WI38 (cell line): ENCODE data around the gene DIPK1B.
"Not testable (repeated sequence)": the region's sequence is repeated elsewhere in the genome, so short reads cannot be mapped to it uniquely, and the experiment has no call there.

Experiments
- H3K4me3 ChIP-seq: 2 replicates; pipeline ENCODE4 v1.5.1; 2011; ENCODE audit warnings: low read depth, mild to moderate bottlenecking, control low read depth, low read length
- TF ChIP-seq, protein P1 (sequence below): IDR thresholded peaks from 2 replicates; pipeline ENCODE4 v1.5.1; 2012; ENCODE audit warnings: low read depth, mild to moderate bottlenecking, control low read depth, low read length

The DIPK1B gene

DNA sequence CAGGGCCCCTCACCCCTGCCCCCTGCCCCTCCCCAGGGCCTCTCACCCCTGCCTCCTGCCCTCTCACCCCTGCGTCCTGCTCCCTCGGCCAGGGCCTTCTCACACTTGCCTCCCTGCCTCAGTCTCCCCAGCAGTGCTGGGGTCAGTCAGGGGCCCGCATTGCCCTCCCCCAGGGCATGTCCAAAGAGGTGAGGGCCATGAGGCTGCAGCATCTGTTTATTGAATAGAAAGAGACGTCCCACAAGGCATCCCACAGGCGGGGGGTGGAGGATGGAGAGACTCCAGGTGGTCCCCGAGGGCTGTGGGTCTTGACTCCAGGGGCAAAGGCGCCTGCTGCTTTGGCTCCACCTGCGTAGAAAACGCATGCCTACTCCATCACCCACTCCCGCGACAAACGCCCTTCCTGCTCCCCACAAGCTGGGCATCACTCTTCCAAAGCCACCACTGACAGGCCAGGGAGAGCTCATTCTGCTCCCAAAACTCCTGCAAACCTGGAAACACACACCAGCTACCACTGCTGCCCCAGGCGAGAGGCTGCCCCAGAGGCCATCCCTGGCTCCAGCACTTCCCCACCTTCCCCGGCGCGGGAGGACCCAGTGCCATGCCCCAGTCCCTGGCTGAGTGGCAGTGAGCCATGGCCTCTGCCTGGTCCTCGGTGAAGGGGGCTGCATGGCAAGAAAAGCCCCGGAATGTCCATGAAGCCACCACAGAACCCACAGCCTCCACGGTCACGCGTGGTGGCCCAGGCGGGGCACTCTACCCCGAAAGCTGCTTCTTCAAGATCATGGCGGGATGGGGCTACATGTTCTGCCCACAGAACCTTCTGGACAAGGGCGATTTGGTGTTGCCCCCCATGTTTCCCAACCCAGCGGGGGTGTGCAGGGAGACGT lies 47.3 kb downstream of the DIPK1B start:
- no peak overlapping the region for H3K4me3 ChIP-seq
- TF ChIP-seq, protein P1, sequence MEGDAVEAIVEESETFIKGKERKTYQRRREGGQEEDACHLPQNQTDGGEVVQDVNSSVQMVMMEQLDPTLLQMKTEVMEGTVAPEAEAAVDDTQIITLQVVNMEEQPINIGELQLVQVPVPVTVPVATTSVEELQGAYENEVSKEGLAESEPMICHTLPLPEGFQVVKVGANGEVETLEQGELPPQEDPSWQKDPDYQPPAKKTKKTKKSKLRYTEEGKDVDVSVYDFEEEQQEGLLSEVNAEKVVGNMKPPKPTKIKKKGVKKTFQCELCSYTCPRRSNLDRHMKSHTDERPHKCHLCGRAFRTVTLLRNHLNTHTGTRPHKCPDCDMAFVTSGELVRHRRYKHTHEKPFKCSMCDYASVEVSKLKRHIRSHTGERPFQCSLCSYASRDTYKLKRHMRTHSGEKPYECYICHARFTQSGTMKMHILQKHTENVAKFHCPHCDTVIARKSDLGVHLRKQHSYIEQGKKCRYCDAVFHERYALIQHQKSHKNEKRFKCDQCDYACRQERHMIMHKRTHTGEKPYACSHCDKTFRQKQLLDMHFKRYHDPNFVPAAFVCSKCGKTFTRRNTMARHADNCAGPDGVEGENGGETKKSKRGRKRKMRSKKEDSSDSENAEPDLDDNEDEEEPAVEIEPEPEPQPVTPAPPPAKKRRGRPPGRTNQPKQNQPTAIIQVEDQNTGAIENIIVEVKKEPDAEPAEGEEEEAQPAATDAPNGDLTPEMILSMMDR = no peak

DNA sequence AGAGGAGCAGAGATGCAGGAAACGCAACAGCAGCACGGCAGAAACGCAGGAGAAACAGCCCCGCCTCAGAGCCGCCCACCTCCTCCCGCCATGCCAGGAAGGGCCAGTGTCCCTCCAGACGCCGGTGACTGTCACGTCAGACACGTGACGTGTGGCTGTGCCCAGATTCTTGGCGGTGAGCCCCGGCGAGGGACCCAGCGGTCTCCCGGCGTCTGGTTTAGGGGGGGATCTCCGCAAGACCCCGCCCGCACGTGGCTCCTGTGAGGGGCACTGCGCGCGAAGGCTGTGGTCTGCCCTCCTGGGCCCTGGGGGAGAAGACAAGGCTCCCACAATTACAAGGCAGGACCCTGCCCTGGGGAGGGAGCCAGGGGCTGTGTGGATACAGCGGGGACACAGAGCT lies 48.1 kb downstream of the DIPK1B start:
- TF ChIP-seq, protein P1 = no peak
- no peak overlapping the region for H3K4me3 ChIP-seq

DNA sequence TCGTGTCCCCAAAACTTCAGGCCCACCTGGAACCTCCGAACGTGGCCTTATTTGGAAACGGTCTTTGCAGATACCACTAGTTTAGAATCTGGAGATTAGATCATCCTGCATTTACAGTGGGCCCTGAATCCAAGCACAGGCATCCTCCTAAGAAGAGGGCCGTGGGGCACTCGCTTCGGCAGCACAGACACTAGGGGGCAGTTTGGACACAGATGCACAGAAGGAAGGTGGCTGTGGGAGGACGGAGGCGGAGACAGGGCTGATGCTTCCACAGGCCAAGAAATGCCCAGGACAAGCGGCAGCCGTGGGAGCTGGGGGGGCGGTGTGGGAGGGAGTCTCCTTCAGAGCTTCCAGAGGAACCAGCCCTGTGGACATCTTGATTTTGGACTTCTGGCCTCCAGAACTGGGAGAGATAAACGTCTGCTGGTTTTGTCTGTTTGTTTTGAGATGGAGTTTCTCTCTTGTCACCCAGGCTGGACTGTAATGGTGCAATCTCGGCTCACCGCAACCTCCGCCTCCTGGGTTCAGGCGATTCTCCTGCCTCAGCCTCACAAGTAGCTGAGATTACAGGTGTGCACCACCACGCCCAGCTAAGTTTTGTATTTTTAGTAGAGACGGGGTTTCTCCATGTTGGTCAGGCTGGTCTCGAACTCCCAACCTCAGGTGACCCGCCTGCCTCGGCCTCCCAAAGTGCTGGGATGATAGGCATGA lies 48.6 kb downstream of the DIPK1B start:
- TF ChIP-seq, protein P1 = peak; percentile 82
- not testable (repeated sequence) for H3K4me3 ChIP-seq

DNA sequence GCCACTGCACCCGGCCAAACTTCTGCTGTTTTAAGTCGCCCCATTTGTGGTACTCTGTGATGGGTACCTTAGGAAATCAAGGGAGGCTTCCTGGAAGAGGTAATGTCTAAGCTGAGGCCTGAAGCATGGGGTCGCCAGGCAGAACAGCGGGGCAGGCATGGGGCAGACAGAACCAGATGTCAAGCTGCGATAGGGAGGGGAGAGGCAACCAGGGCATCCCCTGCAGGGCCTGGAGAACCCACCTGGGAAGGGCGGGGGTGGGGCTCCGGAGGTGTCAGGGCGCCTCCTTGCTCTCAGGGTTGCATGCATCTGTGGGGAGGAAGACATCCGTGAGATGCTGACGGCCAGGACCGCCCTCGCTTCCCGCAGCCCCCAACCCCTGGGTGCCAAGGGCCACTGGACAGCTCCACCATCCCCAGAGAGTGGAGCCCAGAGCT lies 49.2 kb downstream of the DIPK1B start:
- TF ChIP-seq, protein P1 = no peak
- H3K4me3 ChIP-seq = no peak overlapping the region

DNA sequence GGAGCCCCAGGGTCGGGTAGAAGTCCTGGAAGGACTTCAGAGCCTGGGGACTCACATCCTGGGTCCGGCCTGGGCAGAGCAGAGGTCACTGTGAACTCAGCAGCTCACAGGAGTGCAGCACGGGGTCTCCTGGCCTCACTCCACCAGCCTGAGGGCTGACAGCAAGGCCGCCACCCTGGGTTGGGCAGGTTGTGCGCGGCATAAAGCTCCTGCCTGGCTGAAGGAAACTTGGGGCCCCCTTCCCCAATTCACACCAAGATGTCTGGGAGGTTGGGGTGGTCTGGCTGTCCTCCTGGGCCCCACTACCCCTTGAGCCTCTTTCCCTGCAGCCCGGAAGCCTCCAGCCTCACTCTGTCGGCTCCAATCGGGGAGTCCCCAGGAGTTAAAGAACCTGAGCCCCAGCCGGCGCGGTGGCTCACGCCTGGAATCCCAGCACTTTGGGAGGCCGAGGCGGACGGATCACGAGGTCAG lies 49.9 kb downstream of the DIPK1B start:
- no peak overlapping the region for H3K4me3 ChIP-seq
- TF ChIP-seq, protein P1 = no peak

DNA sequence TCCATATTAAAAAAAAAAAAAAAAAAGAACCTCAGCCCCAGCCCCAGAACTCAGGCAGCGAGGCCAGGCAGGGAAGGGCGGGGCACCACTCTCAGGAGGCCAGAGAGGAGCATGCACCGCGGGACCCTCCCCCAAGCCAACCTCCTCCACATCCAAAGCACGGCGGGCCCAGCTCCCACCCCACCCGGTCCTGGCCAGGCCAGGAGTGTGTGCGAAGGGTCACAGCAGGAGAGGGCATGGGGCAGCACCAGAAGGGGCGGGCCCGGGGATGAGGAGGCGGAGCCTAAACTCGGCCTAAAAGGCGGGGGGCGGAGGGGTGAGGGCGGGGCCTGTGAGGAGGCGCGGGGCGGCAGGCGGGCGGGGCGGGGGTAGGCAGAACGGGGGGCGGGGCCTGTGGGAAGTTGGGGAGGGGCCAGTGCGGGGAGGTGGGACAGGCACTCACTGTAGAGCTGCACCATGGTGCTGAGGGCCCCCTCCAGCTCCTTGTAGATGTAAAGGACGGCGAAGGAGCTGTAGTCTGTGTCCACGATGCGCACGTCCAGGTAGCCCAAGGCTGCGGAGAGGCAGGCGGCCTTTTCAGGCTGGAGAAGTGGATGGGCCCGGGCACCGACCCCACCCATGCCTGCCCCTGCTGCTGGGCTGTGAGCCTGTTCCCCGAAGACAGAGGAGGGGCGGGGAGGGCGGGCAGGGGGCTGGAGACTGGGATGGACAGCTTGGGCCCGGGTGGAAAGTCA lies 50.7 kb downstream of the DIPK1B start:
- no peak overlapping the region for H3K4me3 ChIP-seq
- TF ChIP-seq, protein P1 = no peak

DNA sequence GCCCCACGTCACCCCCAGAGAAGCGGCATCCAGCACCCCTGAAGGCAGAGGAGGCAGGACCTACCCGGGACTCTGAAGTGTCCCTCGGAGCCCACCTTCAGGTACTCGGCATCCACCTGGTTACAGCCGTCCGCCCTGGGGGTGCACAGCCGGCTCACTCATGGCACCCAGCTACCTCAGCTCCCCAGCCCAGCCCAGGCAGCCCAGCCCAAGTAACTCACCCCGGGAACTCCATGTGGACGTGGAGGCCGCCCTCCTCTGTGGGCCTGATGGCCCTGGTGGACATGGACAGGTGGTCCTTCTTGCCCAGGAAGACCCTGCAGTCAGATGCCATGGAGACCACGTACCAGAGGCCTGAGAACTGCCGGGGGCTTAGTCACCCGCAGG lies 51.3 kb downstream of the DIPK1B start:
- H3K4me3 ChIP-seq = no peak overlapping the region
- TF ChIP-seq, protein P1 = no peak
